Uterus (tissue), 2 donors: ENCODE results near the gene GALNT14.

ENCODE experiments used
- CTCF ChIP-seq, 4 experiments: fragments of 200-600 bp in 2 of 4; fragments of 450-650 bp in 2 of 4; sonication (generic) in 2 of 4; IDR thresholded peaks; one replicate each; pipeline ENCODE4 v1.5.1; 2016 to 2019; ENCODE audit warnings: antibody characterized with exemption in 4 of 4, mild to moderate bottlenecking in 2 of 4, moderate library complexity in 1 of 4
- POLR2A ChIP-seq, 2 donors: fragments of 450-650 bp; IDR thresholded peaks; one replicate each; pipeline ENCODE4 v1.6.1; 2016; ENCODE audit warnings: antibody characterized with exemption in 2 of 2, mild to moderate bottlenecking in 1 of 2, moderate library complexity in 1 of 2

GRCh38 chr2:31014516-31014915, 123.7 kb downstream of the GALNT14 start:
- no peak for TF ChIP-seq CTCF (IDR thresholded peaks at IDR 0.05)
- TF ChIP-seq POLR2A (IDR thresholded peaks at IDR 0.05), result no peak
